HUES64 (cell line): ENCODE data around the gene BCR.

Experiments used
- H3K27ac ChIP-seq: 2 replicates; pipeline ENCODE4 v1.7.0; 2013; ENCODE audit warnings: low read depth, low read length, inconsistent platforms
- H3K27me3 ChIP-seq: 2 replicates; pipeline ENCODE4 v1.6.1; 2013; ENCODE audit warnings: mild to moderate bottlenecking, low read length; ENCODE audit not compliant: insufficient read depth
- H3K36me3 ChIP-seq: 2 replicates; pipeline ENCODE4 v1.6.1; 2013; ENCODE audit warnings: mild to moderate bottlenecking, low read length; ENCODE audit not compliant: insufficient read depth
- H3K4me1 ChIP-seq: 2 replicates; pipeline ENCODE4 v1.6.1; 2013; ENCODE audit warnings: mild to moderate bottlenecking, low read length, moderate library complexity; ENCODE audit not compliant: insufficient read depth
- H3K4me3 ChIP-seq: 2 replicates; pipeline ENCODE4 v1.5.1; 2013; ENCODE audit warnings: mild to moderate bottlenecking, low read length, moderate library complexity
- H3K9ac ChIP-seq: 2 replicates; pipeline ENCODE4 v1.6.1; 2013; ENCODE audit warnings: mild to moderate bottlenecking, low read depth, low read length
- H3K9me3 ChIP-seq: 2 replicates; pipeline ENCODE4 v1.6.1; 2013; ENCODE audit warnings: low read depth, low read length; ENCODE audit not compliant: insufficient read depth
- WGBS: fragments of 150-250, 120-280 bp; methylation state at CpG from one replicate; pipeline ENCODE4 v1.1.7; 2013; ENCODE audit warnings: missing lambda C conversion rate; 5-methylcytosine and 5-hydroxymethylcytosine counted together

BCR gene

DNA sequence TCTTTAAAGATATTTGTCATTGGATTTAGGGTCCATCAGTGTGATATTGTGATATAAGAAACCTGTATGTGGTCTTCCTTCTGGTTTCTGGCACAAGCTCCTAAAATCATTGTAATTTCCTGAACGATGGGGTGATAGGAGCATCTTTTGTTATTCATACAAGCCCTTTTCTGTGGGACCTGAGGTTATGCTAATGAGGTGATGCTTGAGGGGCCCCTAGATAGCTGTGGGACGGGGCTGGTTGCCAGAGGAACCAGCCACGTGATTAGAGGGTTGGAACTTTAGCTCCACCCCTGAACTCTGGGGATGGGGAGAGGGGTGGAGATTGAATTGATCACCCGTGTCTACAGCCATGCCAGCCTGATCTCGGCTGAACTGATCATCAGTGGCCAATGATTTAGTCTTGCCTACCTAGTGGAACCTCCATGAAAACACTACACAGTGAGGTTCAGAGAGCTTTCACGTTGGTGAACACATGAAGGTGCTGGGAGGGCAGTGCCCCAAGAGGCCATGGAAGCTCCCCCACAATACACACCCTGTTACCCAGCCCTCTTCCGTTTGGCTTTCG, 62.8 kb downstream of the BCR start:
- peak overlapping the region; percentile 99 for H3K27ac ChIP-seq
- no peaks in the 10 kb centered on the region for H3K9me3 ChIP-seq
- no peaks in the 10 kb centered on the region for H3K36me3 ChIP-seq
- H3K4me1 ChIP-seq: peaks cover 44% of the 10 kb centered on the region
- peak overlapping the region; percentile 77 for H3K9ac ChIP-seq
- 7% methylated on average over 7 of the region's 8 CpGs for WGBS
- H3K4me3 ChIP-seq: peak overlapping the region; percentile 46
- no peaks in the 10 kb centered on the region for H3K27me3 ChIP-seq

DNA sequence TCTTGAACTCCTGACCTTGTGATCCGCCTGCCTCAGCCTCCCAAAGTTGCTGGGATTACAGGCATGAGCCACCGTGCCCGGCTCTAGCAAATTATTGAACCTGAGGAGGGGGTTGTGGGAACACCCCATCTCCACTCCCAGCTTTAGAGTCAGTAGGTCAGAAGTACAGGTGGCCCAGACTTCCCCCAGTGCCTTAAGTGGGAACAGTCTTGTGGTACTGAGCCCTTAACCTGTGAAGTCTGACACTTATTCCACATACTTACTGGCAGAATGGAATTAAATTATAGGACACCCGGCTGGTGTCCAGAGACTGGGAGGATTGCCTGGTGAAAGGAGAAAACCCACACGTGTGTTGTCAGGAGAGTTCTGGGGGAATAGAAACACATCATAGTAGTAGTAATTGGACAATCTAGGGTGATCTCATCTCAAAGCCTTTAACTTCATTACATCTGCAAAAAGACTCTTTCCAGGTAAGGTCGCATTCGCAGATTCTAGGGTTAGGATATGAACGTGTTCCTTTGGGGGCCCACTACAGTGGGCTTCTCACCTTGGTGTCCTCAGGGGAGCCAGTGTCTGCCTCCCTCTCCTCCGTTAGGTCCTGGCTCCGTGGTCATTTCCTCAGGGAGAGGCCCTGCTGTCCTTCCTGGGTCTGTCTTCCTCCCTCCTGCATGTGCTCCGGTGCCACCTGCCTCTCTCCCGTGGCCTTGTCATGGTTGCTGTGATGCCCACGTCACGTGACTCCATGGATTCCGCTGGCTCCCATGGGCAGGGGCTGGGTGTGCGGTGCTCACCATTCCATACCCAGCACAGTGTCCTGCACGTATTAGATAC, 63.8 kb downstream of the BCR start:
- Histone ChIP-seq H3K27me3 (no peaks in the 10 kb centered on the region), H3K9ac (no peak overlapping the region), H3K9me3 (no peaks in the 10 kb centered on the region), H3K4me1 (peaks cover 48% of the 10 kb centered on the region), H3K4me3 (no peak overlapping the region), H3K36me3 (no peaks in the 10 kb centered on the region), H3K27ac (peak overlapping the region; percentile 3; the same call in 1 of the 2 replicates)
- 82% methylated on average over 17 of the region's 17 CpGs for WGBS

DNA sequence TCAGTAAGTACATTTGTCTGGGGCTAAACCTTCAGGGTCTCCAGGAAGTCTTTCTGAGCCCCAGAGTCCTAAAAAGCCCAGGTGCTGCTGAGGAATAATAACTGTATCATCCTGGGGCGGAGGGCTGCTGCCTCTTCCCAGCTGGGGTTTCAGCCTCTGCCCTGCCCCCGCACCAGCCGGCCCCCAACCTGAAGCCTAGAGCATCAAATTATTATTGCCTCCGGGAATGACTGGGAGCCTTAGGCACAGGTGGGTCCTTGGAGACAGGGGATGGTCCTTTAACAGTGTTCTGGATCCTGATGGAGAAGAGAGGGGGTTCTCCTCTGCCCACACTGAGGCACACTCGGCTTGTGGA, 64.4 kb downstream of the BCR start:
- H3K27ac ChIP-seq: 0 out of 2 replicates have a peak overlapping the region, but pooled peaks have one; percentile 1
- H3K4me3 ChIP-seq: no peak overlapping the region
- H3K36me3 ChIP-seq: no peaks in the 10 kb centered on the region
- no peaks in the 10 kb centered on the region for H3K27me3 ChIP-seq
- H3K9ac ChIP-seq: no peak overlapping the region
- 81% methylated on average over 5 of the region's 5 CpGs for WGBS
- H3K4me1 ChIP-seq: peaks cover 48% of the 10 kb centered on the region
- H3K9me3 ChIP-seq: no peaks in the 10 kb centered on the region

GRCh38 chr22:23245045-23245798, 64.9 kb downstream of the BCR start:
- Histone ChIP-seq H3K36me3 (no peaks in the 10 kb centered on the region), H3K27ac (0 out of 2 replicates have a peak overlapping the region, but pooled peaks have one; percentile 1), H3K9me3 (no peaks in the 10 kb centered on the region), H3K9ac (no peak overlapping the region), H3K27me3 (no peaks in the 10 kb centered on the region), H3K4me3 (no peak overlapping the region), H3K4me1 (peaks cover 48% of the 10 kb centered on the region)
- WGBS: 88% methylated on average over 17 of the region's 17 CpGs

DNA sequence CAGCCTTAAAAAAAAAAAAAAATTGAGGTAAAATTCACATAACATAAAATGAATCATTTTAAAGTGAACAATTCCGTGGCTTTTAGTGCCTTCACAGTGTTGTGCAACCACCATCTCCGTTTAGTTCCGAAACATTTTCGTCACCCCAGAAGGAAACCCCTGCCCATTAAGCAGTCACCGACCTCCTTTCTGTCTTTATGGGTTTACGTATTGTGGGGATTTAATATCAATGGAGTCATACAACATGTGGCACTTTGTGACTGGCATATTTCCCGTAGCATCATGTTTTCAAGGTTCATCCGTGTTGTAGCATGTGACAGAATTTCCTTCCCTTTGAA, 65.5 kb downstream of the BCR start:
- no peak overlapping the region for H3K4me3 ChIP-seq
- no peaks in the 10 kb centered on the region for H3K36me3 ChIP-seq
- H3K9ac ChIP-seq: no peak overlapping the region
- 91% methylated on average over 8 of the region's 8 CpGs for WGBS
- no peaks in the 10 kb centered on the region for H3K27me3 ChIP-seq
- peaks cover 45% of the 10 kb centered on the region for H3K4me1 ChIP-seq
- no peaks in the 10 kb centered on the region for H3K9me3 ChIP-seq
- no peak overlapping the region for H3K27ac ChIP-seq

- Histone ChIP-seq H3K4me3 (no peak overlapping the region), H3K27ac (0 out of 2 replicates have a peak overlapping the region, but pooled peaks have one; percentile 10), H3K9me3 (no peaks in the 10 kb centered on the region), H3K9ac (no peak overlapping the region), H3K36me3 (no peaks in the 10 kb centered on the region), H3K4me1 (peaks cover 39% of the 10 kb centered on the region), H3K27me3 (no peaks in the 10 kb centered on the region)
- 89% methylated on average over 13 of the region's 13 CpGs for WGBS
These were observed 66.9 kb downstream of the BCR start for GRCh38 chr22:23246982-23247766.

DNA sequence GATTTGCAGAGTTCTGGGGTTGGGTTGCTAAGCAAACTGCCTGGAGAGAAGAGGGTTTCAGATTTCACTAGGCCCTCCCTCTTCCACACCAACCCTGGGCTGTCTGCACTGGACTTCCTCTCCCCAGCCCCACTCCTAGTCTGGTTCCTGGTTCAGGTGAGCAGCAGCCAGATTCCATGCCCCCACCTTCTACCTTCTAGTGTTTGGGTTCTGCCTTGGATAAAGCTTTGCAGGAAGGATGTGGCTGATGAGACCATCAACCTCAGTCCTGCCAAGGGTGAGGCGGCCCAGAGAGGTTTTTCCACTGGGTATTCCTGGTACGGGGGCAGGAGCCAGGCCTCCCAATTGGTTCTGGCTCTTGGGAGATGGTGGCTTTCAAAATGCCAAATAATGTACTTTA, 68.3 kb downstream of the BCR start:
- Histone ChIP-seq H3K27me3 (no peaks in the 10 kb centered on the region), H3K9me3 (no peaks in the 10 kb centered on the region), H3K4me1 (peaks cover 34% of the 10 kb centered on the region), H3K4me3 (no peak overlapping the region), H3K9ac (no peak overlapping the region), H3K27ac (0 out of 2 replicates have a peak overlapping the region, but pooled peaks have one; percentile 24), H3K36me3 (peaks cover 1% of the 10 kb centered on the region; the same call in 1 of the 2 replicates)
- 88% methylated on average over 2 of the region's 2 CpGs for WGBS

DNA sequence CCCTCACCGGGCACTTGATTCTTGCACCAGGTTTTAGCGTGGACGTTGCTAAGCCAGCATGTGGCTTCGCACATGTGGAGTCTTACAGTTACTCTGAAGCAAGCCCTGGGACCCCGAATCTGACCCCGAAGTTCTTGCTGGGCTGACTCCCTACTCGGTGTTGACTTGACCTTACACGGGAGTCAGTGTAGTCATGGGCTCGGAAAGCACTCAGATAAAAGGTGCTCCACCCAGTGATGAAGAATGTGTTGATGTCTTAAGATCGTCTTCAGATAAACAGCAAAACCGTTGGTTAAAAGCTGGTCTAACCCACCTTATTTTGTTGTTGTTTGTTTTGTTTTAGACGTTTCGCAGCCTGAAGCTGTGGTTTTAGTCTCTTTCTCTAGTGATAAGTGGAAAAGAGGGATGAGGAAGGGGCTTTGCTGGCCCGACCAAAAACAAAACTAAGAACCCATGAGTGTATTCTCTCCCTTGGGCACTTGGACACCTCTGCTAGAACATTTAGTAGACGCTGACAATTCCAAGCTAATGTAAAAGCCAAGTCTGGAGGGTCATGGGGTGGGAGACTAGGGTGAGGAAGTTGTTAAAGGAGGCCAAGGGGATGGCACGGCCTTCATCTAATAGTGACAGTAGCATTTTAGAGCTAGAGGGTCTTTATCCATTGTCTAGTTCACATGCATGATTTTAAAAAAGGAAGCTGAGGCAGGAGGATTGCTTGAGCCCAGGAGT, 69.9 kb downstream of the BCR start:
- H3K36me3 ChIP-seq: peaks cover 18% of the 10 kb centered on the region
- peaks cover 18% of the 10 kb centered on the region for H3K4me1 ChIP-seq
- WGBS: 87% methylated on average over 16 of the region's 16 CpGs
- H3K27ac ChIP-seq: no peak overlapping the region
- H3K4me3 ChIP-seq: no peak overlapping the region
- no peaks in the 10 kb centered on the region for H3K9me3 ChIP-seq
- H3K27me3 ChIP-seq: no peaks in the 10 kb centered on the region
- H3K9ac ChIP-seq: no peak overlapping the region

- H3K36me3 ChIP-seq: peaks cover 24% of the 10 kb centered on the region
- H3K9ac ChIP-seq: no peak overlapping the region
- no peaks in the 10 kb centered on the region for H3K9me3 ChIP-seq
- H3K27ac ChIP-seq: no peak overlapping the region
- H3K4me3 ChIP-seq: no peak overlapping the region
- H3K27me3 ChIP-seq: no peaks in the 10 kb centered on the region
- peaks cover 17% of the 10 kb centered on the region for H3K4me1 ChIP-seq
- 89% methylated on average over 14 of the region's 14 CpGs for WGBS
These were observed 70.6 kb downstream of the BCR start for GRCh38 chr22:23250785-23251363.

DNA sequence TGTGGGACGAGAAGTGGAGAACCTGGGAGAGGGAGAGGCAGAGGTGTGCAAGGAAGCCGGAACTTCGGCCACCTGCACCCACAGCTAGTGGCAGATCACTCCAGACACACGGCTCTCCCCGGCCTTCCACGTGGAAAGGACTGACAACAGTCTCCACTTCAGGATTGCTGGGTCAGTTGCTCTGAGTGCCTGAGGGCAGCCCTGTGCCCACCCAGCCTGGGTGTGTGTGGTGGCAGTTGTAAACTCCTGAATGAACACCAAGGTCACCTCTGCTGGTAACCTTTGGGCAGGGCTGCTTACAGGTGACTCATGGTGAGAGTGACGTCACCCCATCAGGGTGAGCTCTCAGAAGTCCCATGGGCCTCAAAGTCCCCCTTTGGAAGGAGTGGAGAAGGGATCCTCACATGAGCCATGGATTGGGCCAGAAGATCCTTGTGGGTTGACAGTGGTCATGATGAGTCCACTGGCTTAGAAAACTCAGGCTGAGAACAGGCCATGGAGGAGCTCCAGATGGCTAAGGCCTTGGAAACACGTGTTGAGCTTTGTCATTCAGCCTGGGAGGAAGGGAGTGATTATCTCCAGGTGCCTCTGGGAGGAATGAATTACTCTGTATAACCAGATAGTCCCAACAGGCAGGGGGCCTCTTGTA, 71.3 kb downstream of the BCR start:
- no peaks in the 10 kb centered on the region for H3K27me3 ChIP-seq
- WGBS: 86% methylated on average over 8 of the region's 8 CpGs

More for the DNA sequence above, 71.3 kb downstream of the BCR start:
- Histone ChIP-seq H3K4me1 (peaks cover 17% of the 10 kb centered on the region), H3K4me3 (no peak overlapping the region), H3K9me3 (no peaks in the 10 kb centered on the region), H3K27ac (no peak overlapping the region), H3K36me3 (peaks cover 30% of the 10 kb centered on the region), H3K9ac (no peak overlapping the region)
